Measurements from ENCODE around the gene FAAP24. TPM values are rescaled to one million over a fixed set of nuclear protein-coding genes. Genes with fewer than 3 reads are reported as not detected.
"Not testable (repeated sequence)": the region's sequence is repeated elsewhere in the genome, so short reads cannot be mapped to it uniquely, and the experiment has no call there.

FAAP24 gene
- total RNA-seq, 1 donor from 2014 or later, result 4.1 TPM

GRCh38 chr19:32935629-32936028 lies 36.4 kb upstream of the FAAP24 start:
- H3K4me1 ChIP-seq (ENCODE audit: insufficient read depth, low read length), result no peaks in the 10 kb centered on the region
- no peaks in the 10 kb centered on the region for H3K79me2 ChIP-seq (ENCODE audit: insufficient read depth, low read length)
- H3K27ac Mint-ChIP-seq (ENCODE audit: unreplicated experiment), result no peak overlapping the region
- no peak overlapping the region for H3K4me3 Mint-ChIP-seq (ENCODE audit: unreplicated experiment)
- no peaks in the 10 kb centered on the region for H3K9me3 ChIP-seq (ENCODE audit: insufficient read depth, low read depth, low read length)
- no peak for DNase-seq (ENCODE audit: low read depth)
- H4K20me1 ChIP-seq (ENCODE audit: insufficient read depth, low read length), result no peaks in the 10 kb centered on the region
- H3K27me3 Mint-ChIP-seq (ENCODE audit: low read depth, unreplicated experiment), result no peaks in the 10 kb centered on the region
- no peak overlapping the region for H3K27ac ChIP-seq (ENCODE audit: low read depth, low read length)
- no peak overlapping the region for H3K9ac ChIP-seq (ENCODE audit: low read length)
- H3K27me3 ChIP-seq (ENCODE audit: insufficient read depth, low read length), result no peaks in the 10 kb centered on the region
- H3K36me3 ChIP-seq (ENCODE audit: insufficient read depth, low read length), result peaks cover 12% of the 10 kb centered on the region
- no peaks in the 10 kb centered on the region for H3K9me3 Mint-ChIP-seq (ENCODE audit: unreplicated experiment)
- no peaks in the 10 kb centered on the region for H3K4me1 Mint-ChIP-seq (ENCODE audit: low read depth, unreplicated experiment)
- TF ChIP-seq CTCF (IDR thresholded peaks at IDR 0.05; ENCODE audit: insufficient read depth, low read depth, low read length) (no peak), EZH2 (IDR thresholded peaks at IDR 0.05; ENCODE audit: insufficient read depth, low read length) (no peak)
- H3K4me2 ChIP-seq (ENCODE audit: low read length), result no peak overlapping the region
- peaks cover 13% of the 10 kb centered on the region for H3K36me3 Mint-ChIP-seq (ENCODE audit: low read depth, unreplicated experiment)
- H3K4me3 ChIP-seq (ENCODE audit: insufficient read depth, low read depth, low read length), result no peak overlapping the region
- no peak for FAIRE-seq
- H2AFZ ChIP-seq (ENCODE audit: low read depth, low read length), result no peak overlapping the region

GRCh38 chr19:32936065-32936464 lies 36.0 kb upstream of the FAAP24 start:
- no peak for FAIRE-seq
- H3K36me3 Mint-ChIP-seq (ENCODE audit: low read depth, unreplicated experiment), result peaks cover 13% of the 10 kb centered on the region
- no peak overlapping the region for H3K4me3 ChIP-seq (ENCODE audit: insufficient read depth, low read depth, low read length)

GRCh38 chr19:32941273-32941672 lies 30.8 kb upstream of the FAAP24 start:
- FAIRE-seq; H3K4me2 ChIP-seq (ENCODE audit: low read length); H3K9me3 Mint-ChIP-seq (ENCODE audit: unreplicated experiment); DNase-seq (ENCODE audit: low read depth); H2AFZ ChIP-seq (ENCODE audit: low read depth, low read length); H3K4me3 ChIP-seq (ENCODE audit: insufficient read depth, low read depth, low read length); H4K20me1 ChIP-seq (ENCODE audit: insufficient read depth, low read length); H3K36me3 ChIP-seq (ENCODE audit: insufficient read depth, low read length); H3K27ac ChIP-seq (ENCODE audit: low read depth, low read length); H3K27me3 Mint-ChIP-seq (ENCODE audit: low read depth, unreplicated experiment); H3K27ac Mint-ChIP-seq (ENCODE audit: unreplicated experiment); H3K79me2 ChIP-seq (ENCODE audit: insufficient read depth, low read length); H3K27me3 ChIP-seq (ENCODE audit: insufficient read depth, low read length); H3K9me3 ChIP-seq (ENCODE audit: insufficient read depth, low read depth, low read length); H3K4me3 Mint-ChIP-seq (ENCODE audit: unreplicated experiment); H3K4me1 Mint-ChIP-seq (ENCODE audit: low read depth, unreplicated experiment); H3K9ac ChIP-seq (ENCODE audit: low read length); H3K4me1 ChIP-seq (ENCODE audit: insufficient read depth, low read length): not testable (repeated sequence)
- peaks cover 14% of the 10 kb centered on the region for H3K36me3 Mint-ChIP-seq (ENCODE audit: low read depth, unreplicated experiment)

More at GRCh38 chr19:32936065-32936464, 36.0 kb upstream of the FAAP24 start:
- Mint-ChIP-seq H3K4me1 (ENCODE audit: low read depth, unreplicated experiment) (no peaks in the 10 kb centered on the region), H3K9me3 (ENCODE audit: unreplicated experiment) (no peaks in the 10 kb centered on the region), H3K4me3 (ENCODE audit: unreplicated experiment) (no peak overlapping the region), H3K27me3 (ENCODE audit: low read depth, unreplicated experiment) (no peaks in the 10 kb centered on the region), H3K27ac (ENCODE audit: unreplicated experiment) (no peak overlapping the region)
- no peaks in the 10 kb centered on the region for H3K9me3 ChIP-seq (ENCODE audit: insufficient read depth, low read depth, low read length)
- TF ChIP-seq EZH2 (IDR thresholded peaks at IDR 0.05; ENCODE audit: insufficient read depth, low read length), result no peak
- no peak for TF ChIP-seq CTCF (IDR thresholded peaks at IDR 0.05; ENCODE audit: insufficient read depth, low read depth, low read length)
- H3K27me3 ChIP-seq (ENCODE audit: insufficient read depth, low read length), result no peaks in the 10 kb centered on the region
- no peaks in the 10 kb centered on the region for H4K20me1 ChIP-seq (ENCODE audit: insufficient read depth, low read length)
- H2AFZ ChIP-seq (ENCODE audit: low read depth, low read length), result no peak overlapping the region
- H3K4me1 ChIP-seq (ENCODE audit: insufficient read depth, low read length), result no peaks in the 10 kb centered on the region
- H3K79me2 ChIP-seq (ENCODE audit: insufficient read depth, low read length), result no peaks in the 10 kb centered on the region
- H3K36me3 ChIP-seq (ENCODE audit: insufficient read depth, low read length), result peaks cover 11% of the 10 kb centered on the region
- DNase-seq (ENCODE audit: low read depth), result no peak
- H3K27ac ChIP-seq (ENCODE audit: low read depth, low read length), result no peak overlapping the region
- H3K4me2 ChIP-seq (ENCODE audit: low read length), result no peak overlapping the region
- H3K9ac ChIP-seq (ENCODE audit: low read length), result no peak overlapping the region
